ENCODE results near the gene SRC.

GRCh38 chr20:37438464-37439222 lies 92.7 kb downstream of the SRC start:
- TF ChIP-seq CTCF (IDR thresholded peaks at IDR 0.05): no peak
- no peak for TF ChIP-seq POLR2A (IDR thresholded peaks at IDR 0.05)
- TF ChIP-seq POLR2AphosphoS5 (IDR thresholded peaks at IDR 0.05; ENCODE audit: insufficient read depth in 1 of 2, low read depth in 1 of 2): no peak
